Panc1 (cell line): ENCODE results near the gene CCDC112. TPM values are rescaled to one million over a fixed set of nuclear protein-coding genes. Genes with fewer than 3 reads are reported as not detected.

Experiments
- ATAC-seq: fragments of 200-7000 bp; cut with Tn5 transposase; 2 replicates; pipeline ENCODE4 v1.9.1; 2020; ENCODE audit warnings: mild to moderate bottlenecking, moderate library complexity
- BruUV-seq: library from RNA; stranded (reverse); fragments of 400-500 nt; replicated peaks from 2 replicates; lab custom pipeline; 2021; lab: Mats Ljungman, UMichigan
- CTCF ChIA-PET: fragments of 300-600 bp; sonication (Branson Sonifier 250); formaldehyde crosslinking; loops from one replicate; lab custom pipeline; 2022; ENCODE audit warnings: antibody characterized with exemption; lab: Charles Lee
- POLR2A ChIA-PET: fragments of 300-600 bp; sonication (Branson Sonifier 250); formaldehyde crosslinking; loops from one replicate; lab custom pipeline; 2022; ENCODE audit warnings: antibody characterized with exemption; lab: Charles Lee
- DNase-seq: peaks from one replicate; pipeline ENCODE4 v3.0.0-alpha.2; 2010; ENCODE audit warnings: low read depth, low spot score
- H3K27ac ChIP-seq: 2 replicates; pipeline ENCODE4 v1.5.1; 2011; ENCODE audit warnings: mild to moderate bottlenecking, low read length, inconsistent platforms
- H3K27me3 ChIP-seq: fragments of 200-500 bp; sonication (Bioruptor generic); 2 replicates; pipeline ENCODE4 v1.6.0; 2014; ENCODE audit warnings: low read length, inconsistent platforms; ENCODE audit not compliant: control insufficient read depth, insufficient read depth
- H3K36me3 ChIP-seq: fragments of 200-500 bp; sonication (Bioruptor generic); 2 replicates; pipeline ENCODE4 v1.5.1; 2014; ENCODE audit warnings: inconsistent platforms, mild to moderate bottlenecking, low read length, moderate library complexity; ENCODE audit not compliant: control insufficient read depth, insufficient read depth
- H3K4me1 ChIP-seq: 2 replicates; pipeline ENCODE4 v1.5.1; 2011; ENCODE audit warnings: inconsistent platforms, mild to moderate bottlenecking, low read length, moderate library complexity; ENCODE audit not compliant: control insufficient read depth, insufficient read depth
- H3K4me3 ChIP-seq, 2 experiments: 2 replicates each; pipeline ENCODE4 v1.5.1; 2011 to 2012; ENCODE audit warnings: low read depth in 2 of 2, low read length in 2 of 2, mild to moderate bottlenecking in 2 of 2, inconsistent platforms in 1 of 2, moderate library complexity in 1 of 2
- H3K9me3 ChIP-seq: fragments of 200-500 bp; sonication (Bioruptor generic); 2 replicates; pipeline ENCODE4 v1.5.1; 2014; ENCODE audit warnings: low read depth, mild to moderate bottlenecking, inconsistent platforms, low read length, moderate library complexity; ENCODE audit not compliant: control insufficient read depth, insufficient read depth
- CTCF ChIP-seq: fragments of 450-650 bp; IDR thresholded peaks from 2 replicates; pipeline ENCODE4 v1.5.1; 2017; ENCODE audit warnings: mild to moderate bottlenecking
- POLR2AphosphoS5 ChIP-seq: IDR thresholded peaks from 2 replicates; pipeline ENCODE4 v1.6.1; 2012; ENCODE audit warnings: mild to moderate bottlenecking, low read depth, low read length, moderate library complexity
- REST ChIP-seq, 2 experiments: IDR thresholded peaks; 2 replicates each; pipeline ENCODE4 v1.6.1; 2011 to 2012; ENCODE audit warnings: low read depth in 2 of 2, control low read depth in 1 of 2, low read length in 1 of 2, mild to moderate bottlenecking in 1 of 2, moderate library complexity in 1 of 2; ENCODE audit not compliant: insufficient read depth in 1 of 2
- SIN3A ChIP-seq: IDR thresholded peaks from 2 replicates; pipeline ENCODE4 v1.6.1; 2012; ENCODE audit warnings: low read depth, mild to moderate bottlenecking, low read length, moderate library complexity, borderline replicate concordance; ENCODE audit not compliant: insufficient read depth
- TCF7L2 ChIP-seq: IDR thresholded peaks from 2 replicates; pipeline ENCODE4 v1.6.1; 2011; ENCODE audit warnings: mild to moderate bottlenecking, low read depth, low read length, inconsistent platforms
- in situ Hi-C: cut with HindIII; loops from 2 replicates; pipeline ENCODE4 v1.10.0; 2016; ENCODE audit warnings: low sequenced_read_pairs, low pct_unique_long_range_greater_than_20kb
- intact Hi-C: fragments of 100-400 bp; cut with micrococcal nuclease; formaldehyde crosslinking; loops from one replicate; pipeline ENCODE4 v1.10.0; 2022; ENCODE audit not compliant: unreplicated experiment
- total RNA-seq: library from RNA; stranded (reverse); gene quantifications from one replicate; pipeline ENCODE4 v1.2.1, GENCODE V29; 2021; ENCODE audit not compliant: unreplicated experiment

CCDC112 gene
- total RNA-seq, 1 experiment from 2014 or later, result 5.6 TPM

- ATAC-seq (no peak), DNase-seq (no peak)
- TF ChIP-seq REST (IDR thresholded peaks at IDR 0.05; ENCODE audit: insufficient read depth in 1 of 2, low read depth in 2 of 2, low read length in 1 of 2), result no peak
- TF ChIP-seq CTCF, result no peak
- no peak for TF ChIP-seq SIN3A
- TF ChIP-seq TCF7L2, result no peak
- TF ChIP-seq POLR2AphosphoS5, result no peak
- Histone ChIP-seq H3K27ac (no peak overlapping the region), H3K27me3 (0 out of 2 replicates have a peak, but pooled peaks cover 4% of the 10 kb centered on the region), H3K4me3 (no peak overlapping the region), H3K36me3 (no peaks in the 10 kb centered on the region), H3K9me3 (no peaks in the 10 kb centered on the region), H3K4me1 (no peaks in the 10 kb centered on the region; the same call in 1 of the 2 replicates)
- intact Hi-C loops (no loop called here), in situ Hi-C loops (no loop called here)
- CTCF ChIA-PET, result no interaction called here
- POLR2A ChIA-PET, result no interaction called here
- BruUV-seq, result no TSS peak
These were observed 39.8 kb upstream of the CCDC112 start for GRCh38 chr5:115336201-115336720.

GRCh38 chr5:115335301-115335700, 38.8 kb upstream of the CCDC112 start:
- no peaks in the 10 kb centered on the region; the same call in 1 of the 2 replicates for H3K4me1 ChIP-seq
- H3K27ac ChIP-seq, result no peak overlapping the region
- ChIA-PET POLR2A (no interaction called here), CTCF (no interaction called here)
- intact Hi-C loops, result no loop called here
- 0 out of 2 replicates have a peak, but pooled peaks cover 2% of the 10 kb centered on the region for H3K27me3 ChIP-seq
- in situ Hi-C loops, result no loop called here
- no peak for ATAC-seq
- BruUV-seq, result no TSS peak
- no peak overlapping the region for H3K4me3 ChIP-seq
- no peaks in the 10 kb centered on the region for H3K36me3 ChIP-seq
- no peak for TF ChIP-seq TCF7L2
- TF ChIP-seq REST (IDR thresholded peaks at IDR 0.05; ENCODE audit: insufficient read depth in 1 of 2, low read depth in 2 of 2, low read length in 1 of 2), result no peak
- no peak for TF ChIP-seq SIN3A
- TF ChIP-seq CTCF, result no peak
- no peak for TF ChIP-seq POLR2AphosphoS5
- DNase-seq, result no peak
- no peaks in the 10 kb centered on the region for H3K9me3 ChIP-seq
